Hepatocyte (in vitro differentiated cells): ENCODE data around the gene IRF8. TPM values are rescaled to one million over a fixed set of nuclear protein-coding genes. Genes with fewer than 3 reads are reported as not detected.
A peak's percentile ranks its signal among the peaks of the same experiment; 100 is the strongest.

Experiments
- DNase-seq: peaks from one replicate; pipeline ENCODE4 v3.0.0-alpha.2; 2016; ENCODE audit warnings: low spot score
- H2AFZ ChIP-seq: fragments of 200-600 bp; sonication (generic); 2 replicates; pipeline ENCODE4 v1.6.0; 2016; ENCODE audit warnings: antibody characterized with exemption, mild to moderate bottlenecking
- H3K27ac ChIP-seq: fragments of 200-600 bp; sonication (generic); 2 replicates; pipeline ENCODE4 v1.5.1; 2016; ENCODE audit warnings: mild to moderate bottlenecking
- H3K27me3 ChIP-seq: fragments of 200-600 bp; sonication (generic); 2 replicates; pipeline ENCODE4 v1.6.1; 2016
- H3K36me3 ChIP-seq: fragments of 200-600 bp; sonication (generic); replicated peaks from 2 replicates; pipeline ENCODE4 v1.5.1; 2016; ENCODE audit warnings: low read depth; ENCODE audit not compliant: insufficient read depth
- H3K4me1 ChIP-seq: fragments of 200-600 bp; sonication (generic); 2 replicates; pipeline ENCODE4 v1.5.1; 2016; ENCODE audit warnings: mild to moderate bottlenecking, moderate library complexity; ENCODE audit not compliant: insufficient read depth
- H3K4me2 ChIP-seq: fragments of 200-600 bp; sonication (generic); 2 replicates; pipeline ENCODE4 v1.6.0; 2016
- H3K4me3 ChIP-seq: fragments of 200-600 bp; sonication (generic); 2 replicates; pipeline ENCODE4 v1.5.1; 2016; ENCODE audit warnings: mild to moderate bottlenecking
- H3K79me2 ChIP-seq: fragments of 200-600 bp; sonication (generic); 2 replicates; pipeline ENCODE4 v1.6.0; 2017; ENCODE audit warnings: mild to moderate bottlenecking
- H3K9me2 ChIP-seq: fragments of 200-600 bp; sonication (generic); replicated peaks from 2 replicates; pipeline ENCODE4 v1.6.0; 2017; ENCODE audit warnings: mild to moderate bottlenecking; ENCODE audit not compliant: insufficient read depth
- H3K9me3 ChIP-seq: fragments of 200-600 bp; sonication (generic); 2 replicates; pipeline ENCODE4 v1.5.1; 2016; ENCODE audit warnings: low read depth, mild to moderate bottlenecking
- H4K20me1 ChIP-seq: fragments of 200-600 bp; sonication (generic); 2 replicates; pipeline ENCODE4 v1.6.0; 2016; ENCODE audit warnings: mild to moderate bottlenecking; ENCODE audit not compliant: insufficient read depth, poor library complexity, severe bottlenecking
- EZH2 ChIP-seq: fragments of 200-600 bp; sonication (generic); IDR thresholded peaks from 2 replicates; pipeline ENCODE4 v1.6.1; 2016; ENCODE audit warnings: antibody characterized with exemption, mild to moderate bottlenecking, borderline replicate concordance
- EZH2phosphoT487 ChIP-seq: fragments of 200-600 bp; sonication (generic); IDR thresholded peaks from one replicate; pipeline ENCODE4 v1.6.1; 2018; ENCODE audit warnings: antibody characterized with exemption, mild to moderate bottlenecking, low read depth, moderate library complexity; ENCODE audit not compliant: unreplicated experiment, severe bottlenecking
- WGBS: methylation state at CpG from one replicate; pipeline ENCODE4 v1.1.6; 2016; ENCODE audit warnings: low lambda C conversion rate; ENCODE audit errors: missing lambda C conversion rate; 5-methylcytosine and 5-hydroxymethylcytosine counted together
- polyA plus RNA-seq: library from polyadenylated mRNA; unstranded; fragments of >200 nt; fragmentation: Nextera tagmentation; extraction: Ambion mirVana; gene quantifications from 2 replicates; pipeline ENCODE4 v1.2.1, GENCODE V29; 2016
- total RNA-seq: library from RNA; depleted of rRNA; stranded (reverse); fragments of >200 nt; gene quantifications from 2 replicates; pipeline ENCODE4 v1.2.3, GENCODE V29; 2014
- TF ChIP-seq, protein P1 (sequence below): fragments of 200-600 bp; sonication (generic); IDR thresholded peaks from 2 replicates; pipeline ENCODE4 v1.5.1; 2016; ENCODE audit warnings: antibody characterized with exemption, mild to moderate bottlenecking; ENCODE audit not compliant: poor library complexity

IRF8 gene
- total and polyA plus RNA-seq, 2 experiments from 2014 or later: 6.9 to 8.4 TPM

DNA sequence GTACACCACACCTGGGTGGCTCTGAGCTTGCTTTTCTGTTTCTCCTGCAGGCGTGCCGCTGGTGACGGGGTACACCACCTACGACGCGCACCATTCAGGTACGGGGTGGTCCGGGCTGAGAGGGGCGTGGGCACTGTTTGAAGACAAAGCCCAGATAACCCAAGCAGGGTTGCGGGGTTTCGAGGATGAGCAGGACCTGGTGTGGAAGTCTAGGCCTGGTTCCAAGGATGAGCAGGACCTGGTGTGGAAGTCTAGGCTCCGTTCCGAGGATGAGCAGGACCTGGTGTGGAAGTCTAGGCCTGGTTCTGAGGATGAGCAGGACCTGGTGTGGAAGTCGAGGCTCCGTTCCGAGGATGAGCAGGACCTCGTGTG lies 15.4 kb downstream of the IRF8 start:
- H3K79me2 ChIP-seq: no peaks in the 10 kb centered on the region
- H3K36me3 ChIP-seq: no peaks in the 10 kb centered on the region
- H3K4me3 ChIP-seq: no peak overlapping the region
- no peaks in the 10 kb centered on the region for H3K9me2 ChIP-seq
- H4K20me1 ChIP-seq: no peaks in the 10 kb centered on the region
- no peak overlapping the region for H2AFZ ChIP-seq
- 98% methylated on average over 17 of the region's 17 CpGs for WGBS
- H3K27me3 ChIP-seq: no peaks in the 10 kb centered on the region
- DNase-seq: no peak
- TF ChIP-seq, protein P1, sequence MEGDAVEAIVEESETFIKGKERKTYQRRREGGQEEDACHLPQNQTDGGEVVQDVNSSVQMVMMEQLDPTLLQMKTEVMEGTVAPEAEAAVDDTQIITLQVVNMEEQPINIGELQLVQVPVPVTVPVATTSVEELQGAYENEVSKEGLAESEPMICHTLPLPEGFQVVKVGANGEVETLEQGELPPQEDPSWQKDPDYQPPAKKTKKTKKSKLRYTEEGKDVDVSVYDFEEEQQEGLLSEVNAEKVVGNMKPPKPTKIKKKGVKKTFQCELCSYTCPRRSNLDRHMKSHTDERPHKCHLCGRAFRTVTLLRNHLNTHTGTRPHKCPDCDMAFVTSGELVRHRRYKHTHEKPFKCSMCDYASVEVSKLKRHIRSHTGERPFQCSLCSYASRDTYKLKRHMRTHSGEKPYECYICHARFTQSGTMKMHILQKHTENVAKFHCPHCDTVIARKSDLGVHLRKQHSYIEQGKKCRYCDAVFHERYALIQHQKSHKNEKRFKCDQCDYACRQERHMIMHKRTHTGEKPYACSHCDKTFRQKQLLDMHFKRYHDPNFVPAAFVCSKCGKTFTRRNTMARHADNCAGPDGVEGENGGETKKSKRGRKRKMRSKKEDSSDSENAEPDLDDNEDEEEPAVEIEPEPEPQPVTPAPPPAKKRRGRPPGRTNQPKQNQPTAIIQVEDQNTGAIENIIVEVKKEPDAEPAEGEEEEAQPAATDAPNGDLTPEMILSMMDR: no peak
- TF ChIP-seq EZH2phosphoT487 (no peak), EZH2 (no peak)
- H3K4me1 ChIP-seq: peaks cover 22% of the 10 kb centered on the region
- no peaks in the 10 kb centered on the region for H3K9me3 ChIP-seq
- H3K4me2 ChIP-seq: no peak overlapping the region
- no peak overlapping the region for H3K27ac ChIP-seq

DNA sequence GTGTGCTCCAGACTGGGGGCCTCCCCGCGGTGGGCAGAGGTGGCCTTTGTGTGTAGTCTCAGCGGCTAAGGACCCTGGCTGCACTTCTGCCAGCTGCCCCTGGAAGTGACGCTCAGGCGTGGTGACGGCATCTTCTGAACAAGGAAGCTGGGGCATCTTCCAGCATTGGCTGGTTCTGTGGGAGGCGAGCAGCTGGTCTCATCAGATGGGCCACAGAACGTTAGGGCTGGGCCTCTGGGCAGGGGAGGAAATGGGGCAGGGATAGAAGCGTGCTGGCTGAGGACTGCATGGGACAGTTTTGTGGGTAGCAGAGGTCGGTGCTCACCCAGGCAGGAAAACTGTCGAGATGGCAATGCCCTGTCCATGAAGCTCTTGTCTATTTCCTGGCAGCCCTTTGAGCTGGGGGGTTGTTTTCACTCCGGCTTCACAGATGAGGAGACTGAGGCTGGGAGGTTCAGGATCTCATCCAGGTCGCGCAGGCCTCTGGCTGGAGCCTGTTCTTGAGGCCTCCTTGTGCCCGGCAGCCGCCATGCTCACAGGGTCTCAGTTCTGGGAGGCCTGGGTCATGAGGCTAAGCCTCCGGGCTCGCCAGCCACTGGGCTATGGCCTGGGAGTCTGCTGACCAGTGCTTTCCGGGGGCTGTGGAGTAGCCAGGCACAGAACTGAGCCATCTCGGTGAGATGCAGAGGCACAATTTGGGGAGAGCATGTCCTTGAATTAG lies 16.3 kb downstream of the IRF8 start:
- Histone ChIP-seq H4K20me1 (no peaks in the 10 kb centered on the region), H3K27ac (no peak overlapping the region), H3K4me3 (no peak overlapping the region), H3K9me2 (no peaks in the 10 kb centered on the region), H3K79me2 (no peaks in the 10 kb centered on the region), H3K9me3 (no peaks in the 10 kb centered on the region), H2AFZ (no peak overlapping the region), H3K27me3 (no peaks in the 10 kb centered on the region), H3K4me1 (peaks cover 22% of the 10 kb centered on the region), H3K36me3 (no peaks in the 10 kb centered on the region), H3K4me2 (no peak overlapping the region)
- no peak for TF ChIP-seq EZH2phosphoT487
- TF ChIP-seq, protein P1: no peak
- TF ChIP-seq EZH2: no peak
- WGBS: 94% methylated on average over 20 of the region's 20 CpGs
- no peak for DNase-seq

DNA sequence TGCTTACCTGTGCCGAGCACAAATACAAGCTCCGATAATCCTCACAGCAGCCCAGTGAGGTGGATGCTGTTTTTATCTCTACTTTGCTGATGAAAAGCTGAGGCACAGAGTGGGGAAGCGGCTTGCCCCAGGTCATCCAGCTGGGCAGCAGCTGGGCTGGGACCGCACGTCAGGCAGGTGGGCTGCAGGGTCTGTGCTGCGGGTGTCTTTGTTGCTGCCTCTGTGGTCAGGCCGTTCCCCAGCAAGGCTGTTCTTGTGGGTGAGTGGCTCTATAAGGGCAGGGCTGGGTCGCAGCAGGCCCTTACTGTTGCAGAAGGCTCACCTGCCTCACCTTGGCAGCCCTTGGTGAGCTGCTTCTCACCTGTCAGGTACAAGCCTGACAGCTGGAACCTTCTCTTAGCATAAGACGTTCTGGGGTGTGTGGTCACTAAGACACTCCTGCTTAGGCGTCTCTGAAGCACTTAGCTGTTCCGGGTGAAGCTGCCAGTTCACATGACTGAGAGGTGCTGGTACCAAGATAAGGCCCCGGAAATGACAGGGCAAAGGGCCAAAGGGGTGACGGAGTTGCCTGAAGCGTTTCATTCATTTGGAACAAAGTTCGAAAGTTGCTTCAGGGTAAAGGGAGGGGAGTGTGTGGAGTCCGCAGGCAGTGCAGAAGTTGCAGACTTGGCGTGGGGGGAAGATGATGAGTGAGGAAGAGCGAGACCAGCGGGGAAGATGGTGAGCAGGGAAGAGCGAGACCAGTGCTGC lies 17.4 kb downstream of the IRF8 start:
- Histone ChIP-seq H3K9me3 (no peaks in the 10 kb centered on the region), H3K27ac (peak overlapping the region; percentile 76), H3K9me2 (no peaks in the 10 kb centered on the region), H3K4me1 (peaks cover 20% of the 10 kb centered on the region), H3K4me3 (no peak overlapping the region), H2AFZ (no peak overlapping the region), H4K20me1 (no peaks in the 10 kb centered on the region), H3K4me2 (peak overlapping the region; percentile 26), H3K79me2 (no peaks in the 10 kb centered on the region), H3K36me3 (no peaks in the 10 kb centered on the region), H3K27me3 (no peaks in the 10 kb centered on the region)
- no peak for TF ChIP-seq EZH2
- TF ChIP-seq, protein P1: no peak
- TF ChIP-seq EZH2phosphoT487: no peak
- DNase-seq: peak; percentile 78
- WGBS: 72% methylated on average over 20 of the region's 20 CpGs
